ENCODE results near the gene ZNF652.

DNA sequence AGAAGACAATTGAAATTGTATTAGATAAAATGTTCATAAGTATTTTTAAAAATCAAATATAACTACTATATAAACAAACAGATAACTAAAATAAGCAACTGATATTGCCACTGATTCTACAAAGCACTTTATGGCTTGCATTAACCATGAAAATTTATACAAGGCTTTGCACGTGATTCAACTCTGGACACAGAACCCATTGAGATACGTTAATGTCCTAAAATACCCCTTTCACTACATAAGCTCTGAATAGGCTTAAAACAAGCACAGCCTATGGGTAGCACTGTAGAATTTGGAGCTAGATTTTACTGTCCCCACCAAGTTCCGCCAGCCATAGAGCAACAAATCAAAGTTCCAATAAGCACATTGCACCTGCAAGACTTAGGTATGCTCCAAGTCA is 4.5 kb downstream of the ZNF652 start:
- TF ChIP-seq EP300 (IDR thresholded peaks at IDR 0.05; ENCODE audit: borderline replicate concordance) (no peak), CEBPB (IDR thresholded peaks at IDR 0.05) (no peak), TCF12 (IDR thresholded peaks at IDR 0.05; ENCODE audit: low read depth) (no peak), ZBTB7A (IDR thresholded peaks at IDR 0.05; ENCODE audit: low read depth) (no peak), NFIC (IDR thresholded peaks at IDR 0.05) (no peak), TEAD4 (IDR thresholded peaks at IDR 0.05) (no peak)
- TF ChIP-seq, protein P1, sequence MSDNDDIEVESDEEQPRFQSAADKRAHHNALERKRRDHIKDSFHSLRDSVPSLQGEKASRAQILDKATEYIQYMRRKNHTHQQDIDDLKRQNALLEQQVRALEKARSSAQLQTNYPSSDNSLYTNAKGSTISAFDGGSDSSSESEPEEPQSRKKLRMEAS (IDR thresholded peaks at IDR 0.05) = no peak
- TF ChIP-seq, protein P2, sequence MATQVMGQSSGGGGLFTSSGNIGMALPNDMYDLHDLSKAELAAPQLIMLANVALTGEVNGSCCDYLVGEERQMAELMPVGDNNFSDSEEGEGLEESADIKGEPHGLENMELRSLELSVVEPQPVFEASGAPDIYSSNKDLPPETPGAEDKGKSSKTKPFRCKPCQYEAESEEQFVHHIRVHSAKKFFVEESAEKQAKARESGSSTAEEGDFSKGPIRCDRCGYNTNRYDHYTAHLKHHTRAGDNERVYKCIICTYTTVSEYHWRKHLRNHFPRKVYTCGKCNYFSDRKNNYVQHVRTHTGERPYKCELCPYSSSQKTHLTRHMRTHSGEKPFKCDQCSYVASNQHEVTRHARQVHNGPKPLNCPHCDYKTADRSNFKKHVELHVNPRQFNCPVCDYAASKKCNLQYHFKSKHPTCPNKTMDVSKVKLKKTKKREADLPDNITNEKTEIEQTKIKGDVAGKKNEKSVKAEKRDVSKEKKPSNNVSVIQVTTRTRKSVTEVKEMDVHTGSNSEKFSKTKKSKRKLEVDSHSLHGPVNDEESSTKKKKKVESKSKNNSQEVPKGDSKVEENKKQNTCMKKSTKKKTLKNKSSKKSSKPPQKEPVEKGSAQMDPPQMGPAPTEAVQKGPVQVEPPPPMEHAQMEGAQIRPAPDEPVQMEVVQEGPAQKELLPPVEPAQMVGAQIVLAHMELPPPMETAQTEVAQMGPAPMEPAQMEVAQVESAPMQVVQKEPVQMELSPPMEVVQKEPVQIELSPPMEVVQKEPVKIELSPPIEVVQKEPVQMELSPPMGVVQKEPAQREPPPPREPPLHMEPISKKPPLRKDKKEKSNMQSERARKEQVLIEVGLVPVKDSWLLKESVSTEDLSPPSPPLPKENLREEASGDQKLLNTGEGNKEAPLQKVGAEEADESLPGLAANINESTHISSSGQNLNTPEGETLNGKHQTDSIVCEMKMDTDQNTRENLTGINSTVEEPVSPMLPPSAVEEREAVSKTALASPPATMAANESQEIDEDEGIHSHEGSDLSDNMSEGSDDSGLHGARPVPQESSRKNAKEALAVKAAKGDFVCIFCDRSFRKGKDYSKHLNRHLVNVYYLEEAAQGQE (IDR thresholded peaks at IDR 0.05; ENCODE audit: low read depth) = no peak
